MM.1S (cell line): ENCODE measurements around the gene SRP54.
"Not testable (repeated sequence)": the region's sequence is repeated elsewhere in the genome, so short reads cannot be mapped to it uniquely, and the experiment has no call there.

ENCODE experiments used
- CTCF ChIP-seq: fragments of 300-600 bp; sonication (generic); IDR thresholded peaks from 2 replicates; pipeline ENCODE4 v1.5.1; 2016; ENCODE audit warnings: antibody characterized with exemption, low read length, mixed read lengths
- EZH2 ChIP-seq: fragments of 300-600 bp; sonication (generic); optimal IDR thresholded peaks from 2 replicates; pipeline ENCODE3; 2017; ENCODE audit warnings: low read depth, mild to moderate bottlenecking, antibody characterized with exemption, low read length, mixed read lengths
- EZH2phosphoT487 ChIP-seq: fragments of 300-600 bp; sonication (generic); IDR thresholded peaks from 2 replicates; pipeline ENCODE4 v1.6.1; 2018; ENCODE audit warnings: antibody characterized with exemption, low read length

- TF ChIP-seq CTCF, EZH2, EZH2phosphoT487: not testable (repeated sequence)
These were observed 55.5 kb downstream of the SRP54 start for GRCh38 chr14:35038312-35038711.
